Measurements from ENCODE around the gene P2RX2.

- TF ChIP-seq POLR2A (IDR thresholded peaks at IDR 0.05) (no peak), CTCF (IDR thresholded peaks at IDR 0.05) (no peak)
These were observed 12.1 kb downstream of the P2RX2 start for GRCh38 chr12:132630672-132631071.
